NCI-H1048 (cell line): ENCODE measurements around the gene PRKAG2.
"Not testable (repeated sequence)": the region's sequence is repeated elsewhere in the genome, so short reads cannot be mapped to it uniquely, and the experiment has no call there.

Experiments used
- DNase-seq: peaks from one replicate; lab custom pipeline; 2025; lab: John Stamatoyannopoulos, UW

PRKAG2 gene

DNA sequence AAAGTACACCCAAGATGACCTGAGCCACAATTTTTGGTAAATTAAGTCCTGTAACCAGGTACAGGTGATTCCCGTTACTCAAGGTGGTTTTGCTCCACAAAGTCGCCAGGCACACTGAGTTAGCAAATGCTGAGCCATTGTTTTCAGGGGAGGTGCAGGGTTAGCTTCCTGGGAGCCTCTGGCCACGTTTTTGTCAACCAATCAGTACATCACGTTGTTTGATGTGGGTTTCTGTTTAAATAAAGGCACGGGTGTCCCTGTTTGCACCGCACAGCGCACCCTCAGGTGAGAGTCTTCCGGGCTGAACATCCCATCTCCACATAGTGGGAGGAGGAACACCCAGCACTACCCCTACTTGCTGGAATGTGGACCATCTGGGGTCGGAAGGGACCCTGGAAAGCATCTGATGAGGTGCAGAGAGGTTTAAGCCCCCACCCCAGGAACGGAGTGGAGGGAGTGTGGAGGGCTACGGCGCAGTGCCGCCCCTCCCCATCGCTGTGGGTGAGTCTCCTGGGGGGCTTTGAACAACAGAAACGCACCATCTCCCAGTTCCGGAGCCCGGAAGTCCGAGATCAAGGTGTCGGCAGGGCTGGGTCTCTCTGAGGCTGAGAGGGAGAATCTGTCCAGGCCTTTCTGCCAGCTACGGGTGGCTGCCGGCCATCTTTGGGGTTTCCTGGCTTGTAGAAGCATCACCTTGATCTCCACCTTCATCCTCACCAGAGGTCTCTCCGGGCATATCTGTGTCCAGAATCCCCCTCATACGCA lies 42.5 kb downstream of the PRKAG2 start:
- no peak for DNase-seq

DNA sequence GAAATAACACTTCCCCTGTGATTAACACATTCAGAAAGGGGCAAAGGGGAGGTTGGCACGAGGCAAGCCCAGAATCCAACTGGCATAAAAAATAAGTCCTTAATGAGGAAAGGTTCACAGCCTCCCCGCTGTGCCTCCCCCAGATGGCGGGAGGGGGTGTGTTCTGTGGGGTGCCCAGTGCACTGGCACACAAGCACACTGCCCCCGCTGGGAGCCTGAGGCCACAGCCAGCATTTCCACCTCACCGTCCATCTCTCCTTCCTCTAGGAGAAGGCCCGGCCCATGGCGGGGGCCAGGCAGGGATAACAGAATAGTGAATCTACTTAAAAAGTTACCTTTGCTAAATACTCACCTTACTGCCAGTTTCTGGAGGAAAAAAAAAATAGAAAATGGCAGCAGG lies 43.2 kb downstream of the PRKAG2 start:
- no peak for DNase-seq

GRCh38 chr7:151833213-151833651 lies 43.7 kb downstream of the PRKAG2 start:
- DNase-seq: no peak

- no peak for DNase-seq
Measured at GRCh38 chr7:151832656-151833055, 44.3 kb downstream of the PRKAG2 start.

DNA sequence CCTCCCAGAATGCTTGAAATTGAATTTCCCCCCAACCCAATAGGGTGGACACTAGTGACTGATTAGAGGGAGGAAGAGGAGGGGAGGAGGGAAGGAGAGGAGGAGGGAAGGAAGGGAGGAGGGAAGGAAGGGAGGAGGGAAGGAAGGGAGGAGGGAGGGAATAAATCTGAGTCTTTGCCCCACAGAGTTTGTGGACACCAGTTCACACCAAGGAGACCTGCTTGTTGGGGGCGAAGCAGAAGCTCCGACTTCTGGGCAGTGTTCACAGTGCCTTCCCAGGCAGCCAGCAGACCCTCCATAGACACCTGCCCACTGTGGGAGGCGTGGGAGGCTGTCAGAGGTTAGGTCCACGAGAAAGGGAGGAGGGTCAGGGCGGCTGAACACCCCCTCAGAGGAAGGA lies 44.8 kb downstream of the PRKAG2 start:
- no peak for DNase-seq

DNA sequence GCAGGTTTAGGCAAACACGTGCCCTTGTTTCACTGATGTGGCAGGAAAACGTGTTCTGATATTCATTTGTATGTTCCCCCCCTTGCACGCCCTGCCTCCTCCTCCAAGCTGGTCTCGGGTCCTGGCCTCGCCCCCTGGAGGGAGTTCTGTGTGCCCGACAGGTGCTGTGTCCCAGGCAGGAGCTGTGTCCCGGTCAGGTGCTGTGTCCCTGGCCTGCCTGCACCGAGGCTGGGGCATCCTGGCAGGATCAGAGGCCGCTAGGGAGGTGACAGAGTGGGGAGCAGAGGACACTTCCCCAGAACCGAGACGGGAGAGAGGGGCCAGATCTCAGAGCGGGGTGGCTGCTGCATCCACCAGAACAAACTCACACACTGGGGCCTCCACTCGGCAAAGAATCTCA lies 45.3 kb downstream of the PRKAG2 start:
- DNase-seq: no peak

DNA sequence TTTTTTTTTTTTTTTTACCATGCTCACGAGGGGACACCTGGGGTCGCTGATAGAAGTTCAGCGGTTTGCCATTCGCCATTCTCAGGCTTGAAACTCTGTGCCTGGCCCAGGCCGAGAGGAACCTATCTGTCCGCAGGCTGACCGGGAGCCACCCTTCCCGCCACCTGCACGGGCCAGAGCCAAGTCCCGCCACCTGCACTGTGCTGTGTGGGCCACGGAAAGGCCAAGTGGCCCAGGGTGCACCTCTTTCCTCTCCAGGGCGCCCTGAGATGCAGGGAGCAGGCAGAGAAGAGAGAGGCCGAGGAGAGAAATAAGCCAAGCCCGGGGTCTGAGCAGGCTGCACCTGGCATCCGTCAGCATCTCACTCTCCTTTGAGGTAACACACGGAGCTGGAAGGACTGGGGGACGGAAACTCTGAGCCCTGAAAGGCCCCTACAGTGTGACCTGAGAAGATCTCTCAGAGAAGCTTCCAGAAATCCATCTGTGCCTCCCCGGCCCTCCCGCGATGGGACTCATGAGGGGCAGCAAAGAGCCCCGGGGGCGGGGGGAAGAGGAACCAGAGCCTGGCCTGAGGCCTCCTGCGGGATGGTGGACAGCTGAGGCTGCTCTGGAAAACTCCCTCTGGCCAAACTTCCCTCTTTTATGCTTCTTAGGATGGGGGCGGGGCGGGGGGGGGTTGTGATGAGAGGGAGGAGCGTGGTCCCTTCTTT lies 46.6 kb downstream of the PRKAG2 start:
- no peak for DNase-seq

GRCh38 chr7:151829707-151830106 lies 47.2 kb downstream of the PRKAG2 start:
- DNase-seq: no peak

DNA sequence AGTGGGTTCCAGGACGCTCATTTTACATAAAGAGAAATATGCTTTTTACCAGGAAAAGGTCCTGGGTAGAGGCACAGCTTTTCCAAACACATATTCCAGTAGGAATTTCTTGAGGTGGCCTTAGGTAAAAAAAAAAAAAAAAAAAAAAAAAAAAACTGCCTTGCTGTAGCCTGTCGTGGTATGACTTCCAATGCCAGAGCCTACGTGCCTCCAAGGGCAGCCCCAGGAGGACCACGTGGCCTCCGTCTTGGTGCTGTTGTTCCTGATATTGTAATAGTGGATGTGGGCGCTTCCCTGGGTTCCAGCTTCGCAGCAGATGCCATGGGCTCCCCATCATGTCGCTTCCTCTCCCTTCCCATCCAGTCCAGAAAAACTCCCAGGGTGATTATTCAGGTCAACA lies 49.3 kb downstream of the PRKAG2 start:
- no peak for DNase-seq

GRCh38 chr7:151826316-151826715 lies 50.6 kb downstream of the PRKAG2 start:
- not testable (repeated sequence) for DNase-seq

DNA sequence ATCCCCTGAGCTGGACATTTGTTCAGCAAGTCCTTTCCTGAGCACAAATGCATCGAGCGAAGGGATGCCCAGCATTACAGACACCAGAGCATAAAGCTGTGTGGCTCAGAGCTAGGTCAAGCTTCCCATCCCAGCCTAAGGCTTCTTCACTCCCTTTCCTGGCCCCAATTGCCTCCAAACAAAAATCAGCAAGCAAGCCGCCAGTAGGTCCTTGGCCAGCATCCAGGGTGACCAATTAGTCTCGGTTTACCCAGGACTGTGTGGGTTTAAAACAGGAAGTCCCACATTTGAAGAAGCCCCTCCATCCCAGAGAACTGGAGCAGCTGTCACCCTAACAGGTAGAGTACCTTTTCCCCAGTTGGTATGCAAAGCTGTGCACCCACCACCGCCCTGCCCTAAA lies 51.2 kb downstream of the PRKAG2 start:
- no peak for DNase-seq

DNA sequence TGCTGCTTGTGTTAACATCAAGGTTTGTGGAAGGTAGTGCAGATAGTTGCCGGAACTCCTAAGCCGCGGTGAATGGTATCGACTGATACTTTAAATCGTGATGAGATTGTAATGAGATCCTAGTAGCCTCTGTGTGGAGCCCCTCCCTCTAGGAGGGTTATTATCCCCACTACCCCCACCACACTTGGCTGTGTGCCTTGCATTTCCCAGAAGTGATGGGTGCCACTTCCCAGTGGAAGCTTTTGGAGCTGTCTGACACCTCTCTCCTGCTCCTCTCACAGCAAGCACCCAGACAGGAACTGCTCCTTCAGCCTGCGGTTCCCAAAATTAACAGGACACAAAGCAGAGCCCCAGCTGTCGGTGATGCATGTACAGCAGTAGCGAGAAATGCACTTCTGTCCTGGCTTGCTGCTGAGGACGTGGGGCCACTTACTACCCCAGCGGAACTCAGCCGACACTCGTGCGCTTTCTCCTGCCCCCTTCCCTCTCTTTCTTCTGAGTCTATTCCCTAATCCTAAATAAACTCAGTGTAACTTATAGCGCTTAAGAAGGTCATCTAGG lies 52.5 kb downstream of the PRKAG2 start:
- DNase-seq: no peak

DNA sequence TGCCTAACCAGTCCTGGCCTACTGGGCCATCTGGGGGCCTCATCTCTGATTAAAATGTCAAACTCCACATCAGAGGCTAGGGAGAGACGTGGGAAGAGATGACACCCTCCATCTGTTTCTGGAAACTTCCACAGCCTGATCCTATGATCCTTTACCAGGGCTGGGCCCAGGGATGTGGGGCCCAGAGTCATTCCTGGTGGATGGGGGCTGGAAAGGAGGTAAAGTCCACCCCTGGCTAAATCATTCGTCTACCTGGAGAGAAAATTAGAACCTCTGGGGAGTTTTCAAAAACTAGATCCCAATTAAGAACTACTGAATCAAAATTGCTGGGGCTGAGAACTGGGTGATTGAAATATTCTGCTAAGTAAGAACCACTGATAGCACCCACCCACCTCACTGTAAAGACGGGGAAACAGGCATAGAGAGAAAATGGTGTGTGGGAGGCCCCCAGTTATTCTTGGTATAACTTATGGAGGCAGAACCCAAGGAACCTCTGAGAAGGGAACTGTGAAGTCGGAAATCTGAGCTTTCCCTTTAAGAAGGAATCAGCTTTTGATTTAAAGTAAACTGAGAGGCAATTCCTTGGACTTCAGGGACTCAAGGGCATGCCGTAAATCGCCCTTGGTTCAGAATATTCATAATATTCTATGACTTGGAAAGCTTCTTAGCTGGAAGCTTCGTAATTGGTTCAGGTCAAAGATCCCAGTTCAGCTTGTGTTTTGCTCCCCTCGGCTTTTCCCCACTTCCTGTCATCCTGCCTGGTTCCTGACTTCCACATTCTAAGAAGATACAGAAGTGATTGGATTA lies 53.1 kb downstream of the PRKAG2 start:
- no peak for DNase-seq

DNA sequence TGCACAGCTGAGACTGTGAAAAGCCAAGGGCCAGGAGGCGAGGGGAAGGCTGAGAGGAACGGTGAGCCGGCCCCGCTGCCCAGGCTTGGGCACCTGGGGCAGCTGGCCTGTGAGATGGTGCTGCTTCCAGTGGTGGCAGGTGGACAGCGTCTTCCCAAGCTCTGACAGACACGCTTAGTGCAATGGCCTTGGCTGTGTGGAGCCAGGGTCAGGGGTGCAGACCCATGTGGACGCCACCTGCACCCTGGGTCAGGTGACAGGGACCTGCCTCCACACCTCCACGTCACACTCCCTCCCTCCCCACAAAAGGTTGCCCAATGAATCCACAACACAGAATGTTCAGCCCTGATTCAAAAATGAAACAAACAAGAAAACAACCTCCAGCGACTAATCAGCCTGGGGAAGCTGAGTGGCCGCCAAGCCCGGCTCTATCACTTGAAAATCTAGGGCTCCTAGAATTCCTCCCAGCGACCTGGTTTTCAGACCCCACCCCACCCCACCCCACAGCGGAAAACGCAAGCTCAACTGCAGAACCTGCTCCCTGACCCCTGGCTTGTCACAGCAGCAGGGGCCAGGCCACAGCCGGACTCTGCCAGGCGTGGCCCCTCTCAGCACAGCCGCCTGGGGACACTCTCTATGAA lies 54.3 kb downstream of the PRKAG2 start:
- DNase-seq: no peak

GRCh38 chr7:151821806-151822540 lies 54.9 kb downstream of the PRKAG2 start:
- no peak for DNase-seq

GRCh38 chr7:151821226-151821625 lies 55.7 kb downstream of the PRKAG2 start:
- no peak for DNase-seq

GRCh38 chr7:151820491-151821105 lies 56.3 kb downstream of the PRKAG2 start:
- no peak for DNase-seq

- no peak for DNase-seq
Measured at GRCh38 chr7:151819866-151820265, 57.0 kb downstream of the PRKAG2 start.

- DNase-seq: no peak
Measured at GRCh38 chr7:151818674-151819519, 58.0 kb downstream of the PRKAG2 start.
